ENCODE measurements around the gene ZNF32.
"Not testable (repeated sequence)": the region's sequence is repeated elsewhere in the genome, so short reads cannot be mapped to it uniquely, and the experiment has no call there.

The ZNF32 gene

GRCh38 chr10:43679509-43679908, 30.8 kb upstream of the ZNF32 start:
- DNase-seq, result no peak

GRCh38 chr10:43678654-43679053, 30.0 kb upstream of the ZNF32 start:
- no peak for DNase-seq

- DNase-seq, result no peak
These were observed 28.2 kb upstream of the ZNF32 start for GRCh38 chr10:43676901-43677300.

- no peak for DNase-seq
These were observed 27.6 kb upstream of the ZNF32 start for GRCh38 chr10:43676331-43676730.

- no peak for DNase-seq
These were observed 26.0 kb upstream of the ZNF32 start for GRCh38 chr10:43674553-43675210.

- DNase-seq, result no peak
These were observed 24.8 kb upstream of the ZNF32 start for GRCh38 chr10:43673471-43673870.

GRCh38 chr10:43671659-43672531, 23.2 kb upstream of the ZNF32 start:
- DNase-seq, result peak; percentile 33 to 72

- no peak for DNase-seq
These were observed 20.7 kb upstream of the ZNF32 start for GRCh38 chr10:43669386-43669785.

GRCh38 chr10:43667761-43668386, 19.2 kb upstream of the ZNF32 start:
- DNase-seq, result no peak

GRCh38 chr10:43667317-43667731, 18.6 kb upstream of the ZNF32 start:
- no peak for DNase-seq

GRCh38 chr10:43666552-43666951, 17.9 kb upstream of the ZNF32 start:
- DNase-seq, result no peak

- DNase-seq, result no peak
These were observed 16.4 kb upstream of the ZNF32 start for GRCh38 chr10:43665054-43665453.

- no peak for DNase-seq
These were observed 9.5 kb upstream of the ZNF32 start for GRCh38 chr10:43658227-43658626.

- no peak for DNase-seq
These were observed 6.6 kb upstream of the ZNF32 start for GRCh38 chr10:43655311-43655710.

GRCh38 chr10:43653746-43654145, 5.1 kb upstream of the ZNF32 start:
- DNase-seq, result no peak

- no peak for DNase-seq
These were observed 473 bp upstream of the ZNF32 start for GRCh38 chr10:43649185-43649523.

GRCh38 chr10:43648095-43648397, 635 bp downstream of the ZNF32 start:
- no peak for DNase-seq

- no peak for DNase-seq
These were observed 1.1 kb downstream of the ZNF32 start for GRCh38 chr10:43647576-43647975.

GRCh38 chr10:43645866-43646265, 2.8 kb downstream of the ZNF32 start:
- DNase-seq, result no peak

- no peak for DNase-seq
These were observed 4.4 kb downstream of the ZNF32 start for GRCh38 chr10:43644252-43644651.

GRCh38 chr10:43640603-43641002, 8.1 kb downstream of the ZNF32 start:
- no peak for DNase-seq

- not testable (repeated sequence) for DNase-seq
These were observed 12.9 kb downstream of the ZNF32 start for GRCh38 chr10:43635816-43636215.

- DNase-seq, result no peak
These were observed 19.7 kb downstream of the ZNF32 start for GRCh38 chr10:43628956-43629355.

- no peak for DNase-seq
These were observed 20.7 kb downstream of the ZNF32 start for GRCh38 chr10:43627942-43628341.

Measured in CD4-positive, alpha-beta T cell treated with Interferon alpha-2 for 1 hour (primary cell).